Stimulated activated CD4-positive, alpha-beta T cell treated with anti-CD3 and anti-CD28 coated beads, TNF-alpha, amount 100 ng/mL, for 24 hours (primary cell): ENCODE measurements around the gene KCTD10.
"Not testable (repeated sequence)": the region's sequence is repeated elsewhere in the genome, so short reads cannot be mapped to it uniquely, and the experiment has no call there.

Source experiments
- DNase-seq, 3 experiments: peaks; one replicate each; pipeline ENCODE4 v3.0.0-alpha.2; 2020; ENCODE audit warnings: low read depth in 3 of 3

The KCTD10 gene

DNA sequence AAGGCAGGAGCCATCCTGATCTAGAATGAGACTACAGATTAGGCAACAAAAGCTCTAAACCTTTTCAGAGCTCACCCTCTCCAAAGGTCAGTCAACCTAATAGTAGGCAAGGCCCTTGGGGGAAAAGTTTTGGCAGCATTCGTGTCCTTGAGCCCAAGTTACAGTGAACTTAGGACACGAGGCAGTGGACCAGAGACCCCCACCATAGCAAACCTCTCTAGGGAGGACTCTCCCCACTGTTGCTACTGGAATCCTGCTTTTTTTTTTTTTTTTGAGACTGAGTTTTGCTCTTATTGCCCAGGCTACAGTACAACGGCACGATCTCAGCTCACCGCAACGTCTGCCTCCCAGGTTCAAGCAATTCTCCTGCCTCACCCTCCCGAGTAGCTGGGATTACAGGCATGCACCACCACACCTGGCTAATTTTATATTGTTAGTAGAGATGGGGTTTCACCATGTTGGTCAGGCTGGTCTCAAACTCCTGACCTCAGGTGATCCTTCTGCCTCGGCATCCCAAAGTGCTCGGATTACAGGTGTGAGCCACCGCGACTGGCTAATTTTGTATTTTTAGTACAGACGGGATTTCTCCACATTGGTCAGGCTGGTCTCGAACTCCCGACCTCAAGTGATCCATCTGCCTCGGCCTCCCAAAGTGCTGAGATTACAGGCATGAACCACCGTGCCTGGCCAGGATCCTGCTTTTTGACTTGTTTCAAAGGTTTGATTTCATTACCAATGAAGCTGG, 3.4 kb downstream of the KCTD10 start:
- DNase-seq, result not testable (repeated sequence)

- no peak for DNase-seq
These were observed 4.1 kb downstream of the KCTD10 start for GRCh38 chr12:109473006-109473405.

DNA sequence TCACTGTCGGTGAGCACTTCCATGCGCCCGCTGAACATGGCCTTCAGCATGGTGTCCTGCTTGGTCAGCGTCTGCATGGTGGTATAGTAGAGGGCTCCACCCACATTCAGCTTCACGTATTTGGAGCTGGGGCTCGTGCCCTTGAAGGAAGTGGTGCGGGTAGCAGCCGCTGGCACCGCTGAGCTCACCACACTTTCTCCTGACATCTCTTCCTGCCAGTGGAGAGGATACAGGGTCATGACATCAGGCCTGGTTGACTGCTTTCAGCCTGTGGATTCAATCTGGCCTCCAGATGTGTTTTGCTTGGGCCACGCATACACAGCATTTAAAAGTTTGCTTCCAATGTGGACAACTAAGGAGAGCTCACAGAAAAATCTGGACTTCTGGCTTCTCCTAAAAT, 7.6 kb downstream of the KCTD10 start:
- no peak for DNase-seq

- no peak for DNase-seq
These were observed 9.0 kb downstream of the KCTD10 start for GRCh38 chr12:109467978-109468676.

DNA sequence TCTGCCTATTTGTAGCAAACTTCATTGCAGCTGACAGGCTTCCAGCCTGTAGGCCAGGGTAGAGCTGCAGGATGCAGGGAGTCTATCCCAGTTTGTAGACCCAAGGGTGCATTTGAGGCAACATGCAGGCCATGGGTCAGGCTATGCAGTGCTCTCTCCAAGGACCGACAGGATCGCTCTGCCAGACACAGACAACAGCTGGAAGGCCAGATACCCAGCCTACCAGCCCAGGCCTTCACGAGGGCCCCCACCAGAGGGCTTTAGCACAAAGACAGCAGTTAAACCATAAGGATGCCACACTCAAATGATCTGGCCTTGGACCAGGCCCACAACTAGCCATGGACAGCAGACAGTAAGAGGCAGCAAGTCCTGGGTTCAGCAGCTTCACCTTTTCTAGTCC, 10.3 kb downstream of the KCTD10 start:
- no peak for DNase-seq

DNA sequence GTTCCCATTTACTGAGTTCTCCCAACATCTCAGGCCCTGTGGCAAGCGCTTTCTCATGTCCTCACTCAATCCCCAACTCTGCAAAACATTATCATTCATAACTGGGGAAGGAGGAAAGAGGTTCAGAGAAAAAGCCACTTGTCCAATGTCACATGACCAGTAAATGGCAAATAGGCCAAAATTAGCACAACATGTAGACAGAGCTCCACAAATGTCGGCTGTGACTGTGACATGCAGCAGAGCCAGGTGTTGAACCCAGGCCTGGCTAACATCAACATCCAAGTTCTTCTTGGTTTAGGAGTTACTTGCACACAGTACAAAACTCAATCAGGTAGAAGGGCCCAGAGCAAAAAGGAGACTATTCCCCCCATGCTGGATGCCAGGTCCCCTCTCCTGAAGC, 10.8 kb downstream of the KCTD10 start:
- no peak for DNase-seq

- no peak for DNase-seq
These were observed 12.3 kb downstream of the KCTD10 start for GRCh38 chr12:109464642-109465351.

DNA sequence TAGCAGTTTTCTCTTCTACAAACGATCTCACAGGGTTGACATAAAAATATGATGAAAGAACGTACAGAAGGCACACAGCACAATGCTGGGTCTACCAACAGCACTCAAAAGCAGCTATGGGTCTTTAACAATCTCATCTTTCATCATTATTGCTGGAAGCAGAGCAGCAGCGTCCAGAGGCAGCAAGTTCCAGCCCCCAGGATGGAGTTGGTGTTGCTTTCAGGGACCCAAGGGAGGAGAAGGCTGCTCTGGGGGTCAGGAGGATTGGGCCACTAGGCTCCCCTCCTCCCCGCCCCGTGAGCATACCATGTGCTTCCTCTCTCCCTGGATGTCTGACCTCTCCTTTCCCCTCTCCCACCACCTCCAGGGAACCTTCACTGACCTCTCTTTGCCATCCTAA, 13.3 kb downstream of the KCTD10 start:
- DNase-seq, result no peak

GRCh38 chr12:109462868-109463692, 14.0 kb downstream of the KCTD10 start:
- no peak for DNase-seq

DNA sequence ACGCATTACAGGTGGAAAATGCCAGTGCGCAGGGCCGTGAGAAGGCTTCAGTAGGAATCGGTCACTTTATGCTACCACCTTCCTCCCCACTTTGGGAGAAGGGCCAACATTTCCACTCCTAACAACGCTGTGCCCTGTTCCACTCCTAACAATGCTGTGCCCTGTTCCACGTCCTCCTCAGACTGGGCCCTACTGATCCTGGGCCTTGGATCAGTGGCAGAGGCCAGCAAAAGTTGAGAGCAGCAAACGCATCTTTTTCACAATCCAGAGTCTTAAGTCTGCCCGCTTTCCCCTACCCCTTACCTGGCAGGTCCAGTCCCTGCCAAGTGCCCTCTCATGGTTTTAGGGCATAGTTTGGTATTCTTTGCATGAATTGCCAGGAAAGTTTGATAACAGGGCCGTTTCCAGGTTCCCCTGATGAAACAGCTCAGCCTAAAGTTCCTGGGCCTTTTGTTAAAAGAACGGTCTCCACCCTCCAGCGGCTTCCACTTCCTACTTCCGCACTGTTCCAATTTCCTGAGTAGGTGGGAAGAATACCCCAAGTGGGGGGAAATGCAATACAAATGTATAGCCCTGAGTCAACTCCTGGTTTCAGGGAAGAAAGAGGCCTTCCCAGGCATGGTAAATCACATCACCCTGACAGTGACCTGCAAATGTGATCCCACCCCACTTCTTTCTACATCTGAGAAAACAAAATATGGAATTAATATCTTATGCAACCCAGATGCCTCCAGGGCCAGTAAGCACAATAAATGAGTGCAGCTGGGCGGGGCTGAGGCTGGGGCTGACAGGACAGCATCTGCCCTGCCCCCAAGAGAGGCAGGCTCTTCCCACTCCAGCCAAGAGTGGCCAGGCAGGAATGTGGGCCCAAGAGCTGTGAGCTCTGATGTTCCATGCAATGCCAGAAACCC, 15.0 kb downstream of the KCTD10 start:
- DNase-seq, result no peak

DNA sequence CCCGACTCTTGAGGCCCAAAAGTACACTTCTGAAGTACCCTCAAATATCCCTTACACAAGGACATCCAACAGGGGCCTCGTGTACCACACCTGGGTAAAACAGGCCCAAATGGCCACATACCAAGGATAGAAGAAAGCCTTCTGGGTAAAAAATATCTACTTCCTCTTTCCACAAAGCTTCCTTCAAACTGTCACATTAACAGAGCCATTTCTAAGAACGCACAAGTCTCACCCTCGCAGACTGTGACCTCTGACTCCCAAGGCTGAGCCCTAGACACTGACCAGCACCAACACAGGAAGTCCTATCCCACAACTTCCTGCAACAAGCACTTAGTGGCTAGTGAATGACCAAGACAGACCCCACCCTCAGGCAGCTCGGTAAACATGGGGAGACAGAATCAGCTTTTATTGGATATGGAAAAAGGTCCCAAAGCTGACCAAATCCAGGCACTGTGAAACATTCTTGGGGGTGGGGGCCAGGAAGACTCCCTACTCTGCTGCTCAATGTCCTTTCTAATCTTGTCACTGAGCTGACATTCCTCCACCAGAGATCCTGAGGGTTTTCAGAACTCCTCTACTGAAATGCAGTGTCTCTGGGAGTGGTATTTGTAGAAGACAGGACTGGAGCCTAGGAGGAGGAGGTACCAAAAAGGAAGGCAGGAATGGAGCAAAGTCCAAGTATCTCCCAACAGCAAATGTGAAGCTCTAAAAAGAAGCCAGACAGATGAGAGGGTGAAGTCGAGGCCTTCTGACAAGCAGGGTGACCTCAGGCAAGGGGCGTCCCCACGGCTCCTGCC, 15.9 kb downstream of the KCTD10 start:
- DNase-seq, result no peak

DNA sequence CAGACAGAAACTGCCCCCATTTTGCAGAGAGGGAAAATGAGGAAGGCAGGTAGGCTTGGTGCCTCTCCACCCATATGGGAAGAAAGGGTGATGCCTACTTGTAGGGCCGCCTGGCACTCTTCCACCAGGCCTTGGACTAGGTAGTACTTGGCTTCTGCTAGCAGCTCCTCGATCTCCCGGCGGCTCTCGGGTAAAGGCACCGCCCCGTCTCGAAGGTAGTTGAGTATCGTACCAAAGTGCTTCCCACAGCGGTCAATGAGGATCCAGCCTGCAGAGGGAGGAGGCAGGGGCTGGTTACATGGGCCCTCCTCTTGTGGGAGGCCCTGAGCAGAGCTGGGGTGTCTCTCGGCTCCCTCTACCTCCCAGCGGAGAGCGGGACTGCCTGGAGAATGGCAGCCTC, 16.6 kb downstream of the KCTD10 start:
- no peak for DNase-seq

- no peak for DNase-seq
These were observed 17.9 kb downstream of the KCTD10 start for GRCh38 chr12:109459247-109459646.

- no peak for DNase-seq
These were observed 18.3 kb downstream of the KCTD10 start for GRCh38 chr12:109458771-109459208.

DNA sequence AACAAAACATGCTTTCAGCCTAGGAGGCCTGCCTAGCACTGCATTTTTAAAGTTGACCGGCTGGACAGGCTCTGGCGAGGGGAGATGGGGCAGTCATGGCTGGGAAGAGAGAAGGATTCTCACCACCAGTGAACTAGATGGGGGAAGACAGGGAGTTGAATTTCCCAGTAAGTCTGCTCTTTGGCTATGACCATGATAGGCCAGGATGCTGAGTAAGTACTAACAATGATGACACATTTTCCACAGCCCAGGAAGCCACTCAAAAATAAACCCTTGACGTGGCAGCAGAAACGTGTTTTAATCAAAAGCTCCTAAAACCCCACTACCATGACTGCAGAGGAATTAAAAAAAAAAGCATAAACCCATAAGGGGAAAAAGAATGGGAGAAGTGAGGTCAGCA, 19.0 kb downstream of the KCTD10 start:
- no peak for DNase-seq

- no peak for DNase-seq
These were observed 21.4 kb downstream of the KCTD10 start for GRCh38 chr12:109455706-109456105.

GRCh38 chr12:109452489-109452888, 24.6 kb downstream of the KCTD10 start:
- no peak for DNase-seq

GRCh38 chr12:109451400-109451799, 25.7 kb downstream of the KCTD10 start:
- no peak for DNase-seq

- no peak for DNase-seq
These were observed 26.1 kb downstream of the KCTD10 start for GRCh38 chr12:109450980-109451379.
